SK-N-MC (cell line): ENCODE results near the gene GEMIN4.

Experiments used
- EZH2 ChIP-seq: fragments of 200-600 bp; sonication (generic); IDR thresholded peaks from one replicate; pipeline ENCODE4 v1.6.1; 2017; ENCODE audit warnings: antibody characterized with exemption
- POLR2AphosphoS5 ChIP-seq: IDR thresholded peaks from 2 replicates; pipeline ENCODE4 v1.6.1; 2012; ENCODE audit warnings: mild to moderate bottlenecking, low read depth, low read length, borderline replicate concordance

- TF ChIP-seq POLR2AphosphoS5 (no peak), EZH2 (no peak)
Observed at GRCh38 chr17:743139-743538, 8.9 kb downstream of the GEMIN4 start.
